ENCODE data around the gene RTRAF.

DNA sequence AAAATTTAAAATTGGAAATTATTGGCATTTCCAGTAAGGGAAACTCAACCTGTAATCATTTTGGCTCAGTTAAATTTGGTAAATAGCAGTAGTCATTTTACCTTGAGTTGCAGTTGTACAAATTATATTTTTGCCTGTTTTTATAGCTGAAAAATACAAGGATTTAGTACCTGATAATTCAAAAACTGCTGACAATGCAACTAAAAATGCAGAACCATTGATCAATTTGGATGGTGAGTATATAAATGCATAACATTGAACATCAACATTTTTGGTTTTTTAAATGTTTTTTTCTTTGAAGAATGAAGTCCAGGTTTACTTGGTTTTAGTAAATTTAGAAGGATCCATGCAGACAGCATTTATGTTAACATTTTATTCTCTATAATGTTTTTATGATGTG, 9.0 kb downstream of the RTRAF start:
- TF ChIP-seq POLR2A (IDR thresholded peaks at IDR 0.05) (no peak), EP300 (IDR thresholded peaks at IDR 0.05) (no peak), POLR2AphosphoS5 (IDR thresholded peaks at IDR 0.05) (no peak)
- TF ChIP-seq, protein P1, sequence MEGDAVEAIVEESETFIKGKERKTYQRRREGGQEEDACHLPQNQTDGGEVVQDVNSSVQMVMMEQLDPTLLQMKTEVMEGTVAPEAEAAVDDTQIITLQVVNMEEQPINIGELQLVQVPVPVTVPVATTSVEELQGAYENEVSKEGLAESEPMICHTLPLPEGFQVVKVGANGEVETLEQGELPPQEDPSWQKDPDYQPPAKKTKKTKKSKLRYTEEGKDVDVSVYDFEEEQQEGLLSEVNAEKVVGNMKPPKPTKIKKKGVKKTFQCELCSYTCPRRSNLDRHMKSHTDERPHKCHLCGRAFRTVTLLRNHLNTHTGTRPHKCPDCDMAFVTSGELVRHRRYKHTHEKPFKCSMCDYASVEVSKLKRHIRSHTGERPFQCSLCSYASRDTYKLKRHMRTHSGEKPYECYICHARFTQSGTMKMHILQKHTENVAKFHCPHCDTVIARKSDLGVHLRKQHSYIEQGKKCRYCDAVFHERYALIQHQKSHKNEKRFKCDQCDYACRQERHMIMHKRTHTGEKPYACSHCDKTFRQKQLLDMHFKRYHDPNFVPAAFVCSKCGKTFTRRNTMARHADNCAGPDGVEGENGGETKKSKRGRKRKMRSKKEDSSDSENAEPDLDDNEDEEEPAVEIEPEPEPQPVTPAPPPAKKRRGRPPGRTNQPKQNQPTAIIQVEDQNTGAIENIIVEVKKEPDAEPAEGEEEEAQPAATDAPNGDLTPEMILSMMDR (IDR thresholded peaks at IDR 0.05): no peak

Measured in gastroesophageal sphincter (tissue), 3 donors.